IPS DF 4.7 (cell line): ENCODE data around the gene BAD.
"Not testable (repeated sequence)": the region's sequence is repeated elsewhere in the genome, so short reads cannot be mapped to it uniquely, and the experiment has no call there.

Experiments
- DNase-seq: peaks from one replicate; pipeline ENCODE4 v3.0.0-alpha.2; 2013; ENCODE audit warnings: low spot score; ENCODE audit errors: extremely low read depth

Gene BAD

DNA sequence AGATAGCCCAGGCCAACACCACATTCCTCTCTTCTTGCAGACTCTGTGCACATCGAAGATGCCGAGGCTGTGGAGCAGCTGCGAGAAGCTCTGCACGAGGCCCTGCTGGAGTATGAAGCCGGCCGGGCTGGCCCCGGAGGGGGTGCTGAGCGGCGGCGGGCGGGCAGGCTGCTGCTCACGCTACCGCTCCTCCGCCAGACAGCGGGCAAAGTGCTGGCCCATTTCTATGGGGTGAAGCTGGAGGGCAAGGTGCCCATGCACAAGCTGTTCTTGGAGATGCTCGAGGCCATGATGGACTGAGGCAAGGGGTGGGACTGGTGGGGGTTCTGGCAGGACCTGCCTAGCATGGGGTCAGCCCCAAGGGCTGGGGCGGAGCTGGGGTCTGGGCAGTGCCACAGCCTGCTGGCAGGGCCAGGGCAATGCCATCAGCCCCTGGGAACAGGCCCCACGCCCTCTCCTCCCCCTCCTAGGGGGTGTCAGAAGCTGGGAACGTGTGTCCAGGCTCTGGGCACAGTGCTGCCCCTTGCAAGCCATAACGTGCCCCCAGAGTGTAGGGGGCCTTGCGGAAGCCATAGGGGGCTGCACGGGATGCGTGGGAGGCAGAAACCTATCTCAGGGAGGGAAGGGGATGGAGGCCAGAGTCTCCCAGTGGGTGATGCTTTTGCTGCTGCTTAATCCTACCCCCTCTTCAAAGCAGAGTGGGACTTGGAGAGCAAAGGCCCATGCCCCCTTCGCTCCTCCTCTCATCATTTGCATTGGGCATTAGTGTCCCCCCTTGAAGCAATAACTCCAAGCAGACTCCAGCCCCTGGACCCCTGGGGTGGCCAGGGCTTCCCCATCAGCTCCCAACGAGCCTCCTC lies 31.4 kb upstream of the BAD start:
- not testable (repeated sequence) for DNase-seq

DNA sequence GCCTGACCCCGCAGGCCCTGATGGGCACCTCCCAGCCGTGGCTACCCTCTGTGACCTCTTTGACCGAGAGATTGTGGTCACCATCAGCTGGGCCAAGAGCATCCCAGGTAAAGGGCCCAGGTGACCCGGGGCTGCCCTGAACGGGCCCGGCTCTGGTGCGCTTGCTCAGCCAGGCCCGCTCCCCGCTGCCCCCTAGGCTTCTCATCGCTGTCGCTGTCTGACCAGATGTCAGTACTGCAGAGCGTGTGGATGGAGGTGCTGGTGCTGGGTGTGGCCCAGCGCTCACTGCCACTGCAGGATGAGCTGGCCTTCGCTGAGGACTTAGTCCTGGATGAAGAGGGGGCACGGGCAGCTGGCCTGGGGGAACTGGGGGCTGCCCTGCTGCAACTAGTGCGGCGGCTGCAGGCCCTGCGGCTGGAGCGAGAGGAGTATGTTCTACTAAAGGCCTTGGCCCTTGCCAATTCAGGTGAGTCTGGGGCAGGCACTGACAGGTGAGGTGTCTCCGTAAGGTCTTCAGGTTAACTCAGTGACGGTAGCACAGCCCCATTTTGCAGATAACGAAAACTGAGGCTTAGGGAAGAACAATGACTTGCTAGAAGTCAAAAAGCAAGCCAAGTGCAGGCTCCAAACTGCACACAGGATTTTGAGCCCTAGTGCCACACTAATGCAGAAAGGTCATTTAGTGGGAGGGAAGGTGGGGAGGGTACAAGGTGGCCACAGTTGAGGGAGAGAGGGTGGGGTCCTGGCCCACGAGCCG lies 30.5 kb upstream of the BAD start:
- no peak for DNase-seq

- no peak for DNase-seq
These were observed 29.8 kb upstream of the BAD start for GRCh38 chr11:64314146-64314804.

GRCh38 chr11:64313491-64314145 lies 29.2 kb upstream of the BAD start:
- no peak for DNase-seq

DNA sequence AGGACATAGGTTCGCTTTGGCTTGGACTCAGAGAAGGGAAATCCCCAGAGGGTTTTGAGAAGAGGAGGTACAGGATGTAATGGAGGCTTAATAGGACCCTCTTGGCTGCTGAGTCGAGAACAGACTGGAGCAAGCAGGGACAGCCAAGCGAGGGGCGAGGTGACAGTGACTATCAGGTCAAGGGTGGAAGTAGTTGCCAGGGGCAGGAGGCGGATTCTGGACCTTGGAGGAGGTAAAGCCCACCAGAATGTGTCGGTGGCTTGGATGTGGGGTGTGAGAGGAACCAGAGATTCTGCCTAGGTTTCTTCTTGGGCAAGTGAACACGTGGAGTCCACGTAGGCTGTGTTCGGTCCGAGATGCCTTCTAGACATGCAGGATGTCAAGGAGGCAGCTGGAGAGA lies 28.5 kb upstream of the BAD start:
- DNase-seq, result no peak

DNA sequence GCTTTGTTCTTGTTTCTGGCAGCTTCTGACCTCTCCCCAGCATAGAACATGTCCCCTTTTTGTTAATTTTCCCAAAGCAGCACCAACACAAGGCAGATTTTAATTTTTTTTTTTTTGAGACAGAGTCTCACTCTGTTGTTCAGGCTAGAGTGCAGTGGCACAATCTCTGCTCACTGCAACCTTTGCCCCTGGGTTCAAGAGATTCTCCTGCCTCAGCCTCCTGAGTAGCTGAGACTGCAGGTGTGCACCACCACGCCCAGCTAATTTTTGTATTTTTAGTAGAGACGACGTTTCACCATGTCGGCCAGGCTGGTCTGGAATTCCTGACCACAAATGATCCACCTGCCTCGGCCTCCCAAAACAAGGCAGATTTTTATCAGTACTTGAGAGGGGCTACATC lies 23.3 kb upstream of the BAD start:
- DNase-seq, result not testable (repeated sequence)

DNA sequence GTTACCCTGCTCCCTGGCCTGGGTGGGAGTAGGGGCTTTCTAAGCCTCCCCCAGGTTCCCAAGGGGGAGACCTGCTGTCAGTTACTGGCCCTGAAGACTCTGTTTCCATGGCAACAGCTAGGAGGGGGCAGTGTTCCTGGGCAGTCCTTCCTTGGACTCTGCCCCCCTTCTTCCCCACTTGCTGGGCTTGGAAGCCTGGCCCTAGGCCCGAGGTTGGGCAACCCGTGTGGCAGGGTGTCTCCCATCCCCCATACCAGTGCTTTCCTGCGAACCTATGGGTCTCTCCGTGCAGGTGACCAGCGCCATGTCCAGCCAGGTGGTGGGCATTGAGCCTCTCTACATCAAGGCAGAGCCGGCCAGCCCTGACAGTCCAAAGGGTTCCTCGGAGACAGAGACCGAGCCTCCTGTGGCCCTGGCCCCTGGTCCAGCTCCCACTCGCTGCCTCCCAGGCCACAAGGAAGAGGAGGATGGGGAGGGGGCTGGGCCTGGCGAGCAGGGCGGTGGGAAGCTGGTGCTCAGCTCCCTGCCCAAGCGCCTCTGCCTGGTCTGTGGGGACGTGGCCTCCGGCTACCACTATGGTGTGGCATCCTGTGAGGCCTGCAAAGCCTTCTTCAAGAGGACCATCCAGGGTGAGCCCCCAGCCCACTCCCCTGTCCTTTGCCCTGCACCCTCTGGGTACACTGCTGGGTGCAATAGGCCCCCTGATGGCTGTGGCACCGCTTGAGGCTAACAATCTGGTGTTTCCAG lies 22.6 kb upstream of the BAD start:
- no peak for DNase-seq

DNA sequence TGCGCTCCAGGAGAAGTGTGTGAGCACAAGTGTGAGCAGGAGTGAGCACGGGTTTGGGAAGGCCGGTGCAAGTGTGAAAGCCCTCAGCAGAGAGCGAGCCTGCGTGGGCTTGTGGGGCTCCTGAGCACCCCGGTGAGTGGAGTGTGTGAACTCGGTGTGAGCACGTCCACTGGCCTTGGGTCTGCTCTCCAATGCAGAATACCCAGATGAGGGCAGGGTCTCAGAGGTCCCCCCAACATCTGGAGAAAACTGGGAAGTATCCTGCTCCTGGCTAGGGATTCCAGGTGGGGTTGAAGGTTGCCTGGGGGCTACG lies 22.1 kb upstream of the BAD start:
- no peak for DNase-seq

- no peak for DNase-seq
These were observed 21.5 kb upstream of the BAD start for GRCh38 chr11:64305691-64306562.

DNA sequence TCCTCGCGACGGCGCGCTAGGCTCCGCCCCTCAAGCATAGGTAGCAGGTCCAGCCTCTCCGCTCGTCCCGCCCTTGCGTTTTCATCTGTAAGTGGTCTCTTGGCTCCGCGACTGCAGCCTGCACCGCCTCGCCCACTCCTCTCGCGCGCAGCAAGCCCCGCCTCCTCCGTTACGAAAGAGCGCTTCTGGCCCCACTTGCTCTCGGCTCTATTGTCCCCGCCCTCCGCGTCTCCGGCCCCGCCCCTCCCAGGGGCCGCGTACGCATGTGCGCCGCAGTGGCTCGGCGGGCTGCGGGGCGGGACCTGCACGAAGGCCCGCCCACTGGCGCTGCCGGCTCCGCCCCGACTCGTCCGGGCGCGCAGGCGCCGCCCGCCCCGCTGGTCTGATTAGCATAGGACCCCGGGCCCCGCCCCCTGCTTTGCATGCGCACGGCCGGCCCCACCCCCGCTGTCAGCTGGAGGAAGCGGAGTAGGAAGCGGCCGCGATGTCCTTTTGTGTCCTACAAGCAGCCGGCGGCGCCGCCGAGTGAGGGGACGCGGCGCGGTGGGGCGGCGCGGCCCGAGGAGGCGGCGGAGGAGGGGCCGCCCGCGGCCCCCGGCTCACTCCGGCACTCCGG lies 20.7 kb upstream of the BAD start, which contains the start of gene ESRRA:
Gene ESRRA (plus strand): TSS at position 450 of the 616 bp plus-strand sequence. CDS start 1,656 bp downstream, outside the sequence.
- DNase-seq, result no peak

GRCh38 chr11:64304316-64305072 lies 20.0 kb upstream of the BAD start:
- no peak for DNase-seq

DNA sequence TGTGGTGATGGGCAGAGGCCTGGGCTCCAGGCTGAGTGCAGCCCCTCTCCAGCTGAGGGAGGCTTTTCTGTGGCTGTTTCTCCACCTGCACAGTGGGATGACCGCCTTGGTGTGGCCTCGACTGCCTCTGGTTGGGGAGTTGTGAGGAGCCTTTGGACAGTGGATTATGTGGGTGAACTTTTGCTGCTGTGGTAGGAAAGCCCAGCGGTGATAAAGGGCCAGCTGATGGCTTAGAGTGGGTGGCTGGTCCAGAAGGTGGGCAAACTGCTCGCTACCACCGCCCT lies 19.5 kb upstream of the BAD start:
- no peak for DNase-seq

GRCh38 chr11:64303109-64304031 lies 18.9 kb upstream of the BAD start:
- no peak for DNase-seq

- no peak for DNase-seq
These were observed 15.6 kb upstream of the BAD start, which contains the start of gene CATSPERZ for GRCh38 chr11:64299847-64300648. TSS of gene CATSPERZ (plus strand) at chr11:64300358. CDS start at chr11:64300411, 53 bp downstream.

- no peak for DNase-seq
These were observed 14.7 kb upstream of the BAD start for GRCh38 chr11:64298966-64299846.
